GM18520 (cell line): ENCODE results near the gene STYXL1.
"Not testable (repeated sequence)": the region's sequence is repeated elsewhere in the genome, so short reads cannot be mapped to it uniquely, and the experiment has no call there.

ENCODE experiments used
- ATAC-seq: cut with Tn5 transposase; IDR thresholded peaks from one replicate; pipeline ENCODE4 v1.9.1; 2021; ENCODE audit not compliant: unreplicated experiment

STYXL1 gene

DNA sequence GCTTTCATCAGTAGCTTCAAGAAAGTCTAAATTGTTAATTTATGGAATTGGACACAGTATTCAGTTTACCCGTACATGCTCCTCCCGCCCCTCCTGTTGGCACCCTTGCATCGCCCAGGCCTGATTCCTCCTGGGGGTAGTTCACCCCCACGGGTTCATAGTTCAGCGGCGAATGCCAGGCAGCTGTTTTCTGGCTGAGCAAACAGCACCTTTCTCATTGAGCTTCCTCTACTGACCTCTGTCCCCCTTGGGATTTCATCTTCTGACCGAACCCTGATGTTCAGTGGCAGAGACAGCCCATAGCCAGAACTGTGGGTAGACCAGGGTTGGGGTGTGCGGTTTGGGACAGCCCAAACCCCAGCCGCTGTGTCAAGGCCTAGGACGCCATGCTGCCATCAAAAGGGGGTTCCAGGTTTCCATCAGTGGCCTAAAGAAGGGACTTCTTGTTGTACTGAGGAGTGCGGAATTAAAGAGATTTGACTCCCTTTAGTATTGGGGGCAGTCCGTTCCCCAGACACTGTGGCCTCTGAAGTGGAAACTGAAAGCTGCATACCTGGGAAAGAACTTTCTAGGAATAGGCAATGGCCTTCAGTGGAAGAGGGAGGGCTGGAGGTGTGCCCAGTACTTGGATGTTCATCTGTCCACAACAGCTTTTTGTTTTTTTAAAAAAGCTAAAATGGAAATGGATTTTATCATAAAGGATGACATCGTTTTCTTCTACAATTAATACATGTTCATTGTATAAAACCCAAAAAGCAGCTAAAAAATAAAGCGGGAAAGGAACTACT is 19.1 kb upstream of the STYXL1 start:
- ATAC-seq: no peak

DNA sequence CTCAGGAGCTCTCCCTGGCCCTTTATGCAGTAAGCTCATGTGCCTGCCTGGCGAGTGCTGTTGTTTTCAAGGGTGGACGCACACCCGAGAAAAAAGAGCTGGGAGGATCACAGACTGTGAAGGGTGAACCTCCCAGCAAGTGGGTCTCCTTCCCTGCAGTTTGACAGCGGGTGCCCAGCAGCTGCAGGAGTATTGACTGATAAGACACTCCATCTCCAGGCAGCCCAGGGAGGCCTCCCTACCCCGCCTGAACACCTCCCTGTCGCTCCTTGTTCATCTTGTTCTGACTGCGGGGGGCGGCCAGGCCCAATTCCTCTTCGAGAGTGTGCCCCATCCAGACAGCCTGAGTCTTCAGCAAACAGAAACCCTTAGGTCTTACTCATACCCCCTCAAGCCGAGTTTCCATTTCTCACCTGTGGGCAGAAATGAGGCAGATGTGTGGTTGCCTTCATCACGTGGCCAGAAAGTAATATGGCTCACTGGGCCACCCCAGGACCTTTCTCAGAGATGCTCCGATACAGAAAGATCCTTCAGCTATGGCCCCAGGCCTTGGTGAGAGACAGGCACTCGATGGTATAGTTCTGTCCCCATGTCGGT is 17.3 kb upstream of the STYXL1 start:
- peak; percentile 60 for ATAC-seq

DNA sequence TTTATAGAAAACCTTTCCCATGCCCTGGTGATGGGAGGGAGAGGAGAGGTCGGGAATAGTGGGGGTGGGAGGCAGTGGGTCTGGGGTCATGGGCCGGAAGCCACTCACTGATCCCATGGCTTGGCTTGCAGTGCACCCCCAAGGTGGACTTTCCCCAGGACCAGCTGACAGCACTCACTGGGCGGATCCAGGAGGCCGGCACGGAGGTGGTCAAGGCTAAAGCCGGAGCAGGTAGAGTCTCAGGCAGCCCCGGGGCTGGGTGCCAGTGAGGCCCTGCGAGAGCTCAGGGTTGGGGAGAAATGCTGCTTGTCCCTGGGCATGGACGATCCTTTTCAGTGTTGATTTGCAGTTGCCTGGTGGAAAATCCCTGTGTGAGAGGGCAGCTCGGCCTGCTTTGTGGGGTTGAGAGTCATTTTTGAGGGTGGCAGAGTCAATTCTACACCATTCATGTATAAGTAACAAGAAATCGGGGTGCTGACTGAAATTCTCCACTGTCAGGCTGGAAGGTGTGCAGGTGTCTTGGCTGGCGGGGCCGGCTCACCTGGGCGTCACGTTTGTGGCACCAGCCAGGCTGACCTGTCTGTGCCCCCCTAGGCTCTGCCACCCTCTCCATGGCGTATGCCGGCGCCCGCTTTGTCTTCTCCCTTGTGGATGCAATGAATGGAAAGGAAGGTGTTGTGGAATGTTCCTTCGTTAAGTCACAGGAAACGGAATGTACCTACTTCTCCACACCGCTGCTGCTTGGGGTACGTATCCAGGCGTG is 16.6 kb upstream of the STYXL1 start:
- no peak for ATAC-seq

DNA sequence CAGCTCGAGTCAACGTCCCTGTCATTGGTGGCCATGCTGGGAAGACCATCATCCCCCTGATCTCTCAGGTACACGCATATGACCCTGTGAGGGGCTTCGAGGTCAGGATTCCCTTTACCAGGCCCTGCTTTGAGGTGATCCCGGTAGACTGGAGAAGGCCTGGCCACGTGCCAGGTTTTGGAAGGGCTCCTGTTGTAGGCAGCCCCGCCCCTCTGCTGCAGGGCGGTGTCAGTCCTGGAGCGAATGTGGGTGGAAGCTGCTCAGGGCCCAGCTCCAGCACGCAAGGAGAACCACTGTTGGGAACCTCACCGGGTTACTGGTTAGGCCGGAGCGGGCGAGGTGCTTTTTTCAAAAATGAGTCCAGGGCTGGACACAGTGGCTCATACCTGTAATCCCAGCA is 15.7 kb upstream of the STYXL1 start:
- no peak for ATAC-seq

DNA sequence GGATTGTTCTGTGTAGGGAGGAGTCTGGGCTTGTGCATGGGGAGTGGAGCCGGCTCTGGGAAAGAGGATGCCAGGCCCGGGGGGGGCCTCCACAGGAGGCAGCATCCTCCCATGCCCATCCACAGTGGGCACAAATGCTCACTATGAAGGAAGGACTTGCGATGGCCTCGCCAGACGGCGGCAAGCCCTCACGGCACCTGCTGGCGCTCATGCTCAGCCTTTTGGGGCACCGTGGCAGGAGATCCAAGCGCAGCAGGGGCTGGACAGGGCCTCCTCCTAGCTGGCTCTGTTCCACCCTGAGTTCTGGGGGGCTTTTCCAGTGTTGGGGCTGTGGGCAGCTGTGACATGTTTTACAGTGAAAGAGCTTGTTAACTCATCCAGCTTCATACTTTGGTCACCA is 15.3 kb upstream of the STYXL1 start:
- no peak for ATAC-seq

DNA sequence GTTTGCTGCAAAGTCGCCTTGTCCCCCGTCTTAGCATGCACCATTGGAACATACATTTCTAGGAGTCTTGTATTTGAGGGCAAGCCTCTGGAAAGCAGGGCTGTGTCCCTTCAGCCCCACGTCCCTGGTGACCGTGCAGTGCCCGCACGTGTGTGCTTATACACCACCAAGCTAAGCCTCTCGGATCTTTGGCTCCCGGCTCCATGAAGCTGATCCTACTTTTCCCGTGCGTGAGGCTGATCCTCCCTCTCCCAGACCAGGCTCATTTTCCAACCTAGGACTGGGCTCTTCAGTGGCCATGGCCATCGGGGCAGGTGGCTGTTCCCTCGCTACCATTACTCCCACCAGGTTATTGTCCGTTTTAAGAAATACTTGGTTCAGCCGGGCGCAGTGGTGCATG is 14.5 kb upstream of the STYXL1 start:
- no peak for ATAC-seq

DNA sequence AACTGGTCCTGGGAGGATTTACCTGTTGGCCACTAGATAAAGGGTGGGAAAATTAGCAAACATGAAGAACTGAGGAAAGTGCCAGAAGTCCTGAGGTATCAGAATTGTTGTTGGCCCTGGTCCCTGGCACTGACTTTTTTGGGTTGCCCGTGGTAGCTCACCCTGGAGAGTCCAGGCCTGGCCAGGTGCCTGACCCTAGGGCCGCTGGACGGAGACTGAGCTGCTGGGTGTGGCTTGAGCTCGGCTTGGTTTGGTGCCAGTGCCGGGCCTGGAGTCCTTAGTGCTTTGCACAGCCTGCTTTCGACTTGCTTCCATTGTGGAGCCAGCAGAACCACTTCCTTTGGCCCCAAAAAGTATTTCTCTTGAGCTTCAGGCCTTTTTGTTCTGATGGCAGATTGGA is 13.0 kb upstream of the STYXL1 start:
- no peak for ATAC-seq

DNA sequence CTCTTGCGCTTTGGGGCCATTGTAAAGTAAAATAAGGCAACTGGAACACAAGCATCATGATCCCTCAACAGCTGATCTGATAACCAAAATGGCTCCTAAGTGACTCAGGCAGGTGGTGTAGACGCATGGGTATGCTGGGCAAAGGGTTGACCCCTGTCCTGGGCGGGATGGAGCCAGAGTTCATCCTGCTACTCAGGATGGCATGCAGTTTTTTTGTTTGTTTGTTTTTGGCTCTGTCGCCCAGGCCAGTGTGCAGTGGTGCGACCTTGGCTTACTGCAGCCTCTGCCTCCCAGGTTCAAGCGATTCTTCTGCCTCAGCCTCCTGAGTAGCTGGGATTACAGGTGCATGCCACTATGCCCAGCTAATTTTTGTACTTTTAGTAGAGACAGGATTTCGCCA is 10.9 kb upstream of the STYXL1 start:
- not testable (repeated sequence) for ATAC-seq

DNA sequence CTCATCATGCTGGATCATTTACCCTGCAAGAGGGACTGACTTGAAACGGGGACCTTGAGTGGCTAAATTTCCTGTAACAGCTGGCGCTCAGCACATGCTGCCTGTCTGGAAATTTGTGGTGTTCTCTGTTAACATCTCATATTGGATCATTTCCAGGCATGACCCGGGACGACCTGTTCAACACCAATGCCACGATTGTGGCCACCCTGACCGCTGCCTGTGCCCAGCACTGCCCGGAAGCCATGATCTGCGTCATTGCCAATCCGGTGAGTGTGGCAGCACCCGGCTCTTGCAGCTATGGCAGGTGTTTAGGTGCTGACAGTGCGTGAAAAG is 10.0 kb upstream of the STYXL1 start:
- no peak for ATAC-seq

DNA sequence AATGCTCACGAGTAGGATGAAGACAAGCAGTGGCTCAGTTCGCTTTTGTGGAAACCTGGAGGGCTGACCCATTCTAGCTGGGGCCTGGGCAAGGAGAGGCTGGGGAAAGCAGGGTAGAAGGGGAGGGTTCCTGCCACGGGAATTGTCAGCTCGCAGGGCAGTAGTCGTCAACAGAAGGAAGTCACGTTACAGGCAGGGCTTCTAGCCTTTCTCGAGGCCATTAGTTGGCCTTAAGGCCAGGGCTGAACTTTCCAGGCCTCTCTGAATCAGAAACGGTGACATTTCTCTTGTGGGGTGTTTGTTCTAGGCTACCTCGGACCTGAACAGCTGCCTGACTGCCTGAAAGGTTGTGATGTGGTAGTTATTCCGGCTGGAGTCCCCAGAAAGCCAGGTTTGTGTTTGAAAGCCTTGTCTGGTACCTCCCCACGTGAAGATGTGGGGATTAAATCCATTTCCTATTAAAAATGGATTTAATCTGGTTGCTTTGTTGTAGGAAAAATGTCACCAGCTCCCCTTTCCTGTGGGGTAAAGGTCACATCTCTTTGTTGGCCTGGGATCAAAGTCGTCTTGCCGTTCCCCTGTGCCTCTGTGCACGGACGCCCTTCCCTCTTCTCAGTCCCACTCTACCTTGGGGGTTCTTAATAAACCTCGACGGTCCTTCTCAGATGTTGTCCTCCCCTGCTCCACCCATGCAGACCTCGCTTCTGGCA is 9.5 kb upstream of the STYXL1 start:
- ATAC-seq: no peak

DNA sequence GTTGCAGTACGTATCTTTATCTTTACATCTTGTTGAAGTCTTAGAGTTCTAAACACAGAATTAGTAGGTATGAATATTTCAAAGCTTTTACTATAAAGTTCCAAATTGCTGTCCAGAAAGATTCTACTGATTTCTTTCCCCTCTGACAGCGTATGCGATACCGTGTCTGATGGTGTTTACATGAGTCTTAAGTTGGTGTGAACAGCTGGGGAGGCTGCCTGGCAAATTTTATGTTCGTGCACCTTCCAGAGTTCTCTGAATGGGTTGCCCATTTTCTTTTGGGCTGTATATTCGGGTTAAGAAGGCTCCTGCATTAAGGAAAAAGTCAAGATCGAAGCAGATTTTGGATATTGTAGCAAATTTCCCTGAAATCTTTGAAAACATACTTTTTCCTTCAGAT is 8.4 kb upstream of the STYXL1 start:
- ATAC-seq: no peak

DNA sequence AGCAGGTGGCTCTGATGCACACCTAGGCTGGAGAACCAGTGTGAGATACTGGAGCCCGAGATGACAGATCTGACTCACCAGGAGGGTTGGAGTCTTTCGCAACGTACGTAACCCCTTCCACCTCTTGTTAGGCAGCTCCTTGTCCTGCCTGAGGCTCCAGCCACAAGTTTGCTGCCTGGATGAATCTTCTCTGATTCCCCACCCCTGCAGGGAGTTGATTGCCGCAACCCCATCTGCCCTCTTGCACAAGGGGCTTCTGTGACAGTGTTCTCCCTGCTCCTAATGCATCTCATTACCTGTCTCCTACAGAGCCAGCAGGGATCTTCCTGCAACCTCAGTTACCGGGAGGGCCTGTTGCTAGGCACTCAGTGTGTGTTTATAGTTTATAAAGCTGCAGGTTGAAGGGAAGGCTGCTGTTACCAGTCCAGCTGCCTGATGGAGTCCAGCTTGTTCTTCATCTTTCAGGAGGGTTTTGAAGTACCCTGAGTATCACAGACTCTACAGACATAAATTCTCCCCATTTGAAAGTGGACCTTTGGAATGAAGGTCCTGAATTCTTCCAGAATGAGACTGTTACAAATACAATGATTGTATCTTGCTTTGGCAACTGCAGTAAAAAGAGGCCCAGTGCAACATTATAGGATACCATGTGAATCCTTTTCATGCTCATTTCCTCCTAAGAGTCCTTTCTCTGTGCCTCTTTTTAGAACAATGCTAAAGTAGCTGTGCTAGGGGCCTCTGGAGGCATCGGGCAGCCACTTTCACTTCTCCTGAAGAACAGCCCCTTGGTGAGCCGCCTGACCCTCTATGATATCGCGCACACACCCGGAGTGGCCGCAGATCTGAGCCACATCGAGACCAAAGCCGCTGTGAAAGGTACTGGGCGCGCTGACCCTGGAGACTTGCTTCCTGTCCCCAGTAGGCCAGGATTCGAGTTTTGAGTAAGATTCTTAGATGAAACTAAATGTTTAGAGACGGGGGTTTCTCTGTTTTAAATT is 6.6 kb upstream of the STYXL1 start:
- ATAC-seq: no peak

DNA sequence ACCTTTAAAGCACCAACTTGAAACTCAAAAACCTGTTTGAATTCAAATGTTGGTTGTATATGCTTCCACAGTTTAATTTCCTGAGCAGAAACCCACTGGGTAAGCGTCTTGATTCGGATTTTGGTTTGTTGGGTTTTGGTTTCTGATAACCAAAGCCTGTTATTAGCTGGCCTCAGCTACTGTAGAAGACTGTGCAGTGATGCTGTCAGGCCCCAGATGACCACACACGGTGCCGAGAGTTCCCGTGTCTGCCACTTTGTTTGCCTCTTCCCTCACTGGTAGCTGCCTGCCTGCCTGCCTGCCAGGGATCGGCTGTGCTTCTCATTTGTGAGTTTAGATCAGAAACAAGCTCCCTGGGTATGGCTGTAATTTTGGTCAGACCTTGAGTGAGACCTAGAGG is 5.7 kb upstream of the STYXL1 start:
- ATAC-seq: no peak

DNA sequence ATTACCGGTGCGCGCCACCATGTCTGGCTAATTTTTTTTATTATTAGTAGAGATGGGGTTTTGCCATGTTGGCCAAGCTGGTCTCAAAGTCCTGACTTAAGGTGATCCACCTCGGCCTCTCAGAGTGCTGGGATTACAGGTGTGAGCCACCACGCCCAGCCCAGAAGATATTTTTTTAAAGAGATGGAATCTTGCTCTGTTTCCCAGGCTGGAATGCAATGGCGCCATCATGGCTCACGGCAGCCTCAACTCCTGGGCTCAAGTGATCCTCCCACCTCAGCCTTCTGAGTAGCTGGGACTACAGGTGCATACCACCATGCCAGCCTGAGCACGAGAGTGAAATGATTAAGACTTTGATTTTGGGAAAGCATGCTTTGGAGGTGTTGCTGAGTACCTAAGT is 4.9 kb upstream of the STYXL1 start:
- ATAC-seq: not testable (repeated sequence)

DNA sequence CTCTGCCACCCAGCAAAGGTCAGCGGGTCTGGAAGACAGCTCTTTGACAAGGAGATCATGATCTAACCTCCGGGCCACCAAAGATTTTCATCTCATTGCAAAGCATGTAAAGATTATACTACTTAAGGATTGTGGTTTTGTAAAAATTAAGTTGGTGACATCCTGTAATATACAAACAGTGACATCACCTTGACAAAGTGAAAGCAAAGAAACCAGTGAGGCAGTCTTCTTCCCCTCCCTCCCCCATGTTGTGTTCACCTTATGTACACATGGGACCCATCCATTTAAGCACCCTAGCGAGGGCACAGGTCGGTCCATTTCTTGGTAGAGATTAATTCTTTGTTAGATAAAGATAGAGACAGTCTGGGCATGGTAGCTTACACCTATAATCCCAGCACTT is 4.0 kb upstream of the STYXL1 start:
- no peak for ATAC-seq

DNA sequence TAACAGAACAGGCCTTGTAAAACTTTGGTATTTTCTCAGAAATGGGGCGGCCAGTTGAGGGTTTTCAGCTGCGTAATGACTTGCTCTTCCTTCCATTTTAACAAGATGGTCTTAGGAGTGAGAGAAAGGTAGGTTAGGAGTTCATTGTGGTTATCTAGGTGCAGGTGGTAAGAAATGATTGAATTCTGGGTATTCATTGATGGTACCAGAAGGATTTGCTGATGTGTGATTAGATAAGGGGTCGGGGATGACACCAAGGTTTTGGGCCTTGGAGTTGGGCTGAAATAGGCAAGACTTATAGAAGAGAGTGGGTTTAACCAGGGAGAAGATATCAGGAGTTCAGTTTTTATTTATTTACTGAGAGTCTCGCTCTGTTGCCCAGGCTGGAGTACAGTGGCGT is 2.7 kb upstream of the STYXL1 start:
- ATAC-seq: no peak

DNA sequence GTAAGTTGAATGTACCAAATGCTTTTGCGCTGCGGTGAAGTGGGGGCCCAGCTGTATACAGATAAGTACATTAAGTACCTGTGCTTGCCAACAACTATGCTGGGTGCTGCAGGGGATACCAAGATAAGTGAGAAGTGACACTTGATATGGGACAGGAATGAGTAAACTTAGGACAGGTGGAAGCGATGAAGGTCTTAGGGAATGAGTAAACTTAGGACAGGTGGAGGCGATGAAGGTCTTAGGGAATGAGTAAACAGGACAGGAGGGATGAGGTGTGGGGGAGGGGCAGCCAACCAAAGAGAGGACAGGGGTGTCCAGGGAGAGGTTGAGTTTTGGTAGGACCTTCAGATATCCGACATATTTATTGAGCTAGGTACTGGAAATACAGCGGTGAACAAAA is 1.5 kb upstream of the STYXL1 start:
- no peak for ATAC-seq

DNA sequence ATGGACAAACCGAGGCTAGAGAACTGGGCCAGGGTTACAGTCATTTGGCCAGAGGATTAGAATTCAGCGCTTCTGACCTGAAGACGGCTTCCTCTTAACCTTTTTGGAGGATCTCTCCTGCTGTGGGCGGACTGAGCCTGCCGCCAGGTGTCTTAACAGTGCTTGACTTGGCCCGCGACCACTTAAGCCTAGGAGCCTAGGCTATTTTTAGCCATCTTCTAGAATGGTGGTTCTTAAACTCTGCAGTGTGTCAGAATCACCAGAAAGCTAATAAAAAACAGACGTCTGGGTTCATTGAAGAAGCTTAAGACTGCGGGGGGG is 828 bp upstream of the STYXL1 start:
- no peak for ATAC-seq

DNA sequence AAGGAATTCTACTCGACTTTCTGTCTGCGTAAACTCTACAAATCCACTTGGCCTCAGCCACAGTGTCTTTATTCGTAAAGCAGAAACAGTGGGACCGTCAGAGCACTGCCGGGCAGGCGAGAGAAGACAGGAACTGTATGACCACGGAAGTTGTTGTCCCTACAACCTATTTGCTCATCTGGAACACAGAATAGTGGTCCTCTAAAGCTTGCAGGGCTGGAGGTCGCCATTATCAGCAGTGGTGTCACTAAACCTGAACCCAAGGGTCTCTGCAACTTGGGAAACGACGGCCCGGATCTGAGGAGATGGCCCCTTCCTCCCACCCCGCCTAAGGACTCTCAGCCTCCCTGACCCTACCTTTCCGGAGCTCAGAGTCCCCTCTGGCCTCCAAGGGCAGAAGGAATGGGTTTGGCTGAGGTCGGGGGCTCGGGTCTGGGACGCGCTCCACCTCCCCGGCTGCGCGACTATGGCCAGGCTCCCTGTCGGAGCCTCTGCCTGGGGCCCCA is 442 bp downstream of the STYXL1 start:
- no peak for ATAC-seq

DNA sequence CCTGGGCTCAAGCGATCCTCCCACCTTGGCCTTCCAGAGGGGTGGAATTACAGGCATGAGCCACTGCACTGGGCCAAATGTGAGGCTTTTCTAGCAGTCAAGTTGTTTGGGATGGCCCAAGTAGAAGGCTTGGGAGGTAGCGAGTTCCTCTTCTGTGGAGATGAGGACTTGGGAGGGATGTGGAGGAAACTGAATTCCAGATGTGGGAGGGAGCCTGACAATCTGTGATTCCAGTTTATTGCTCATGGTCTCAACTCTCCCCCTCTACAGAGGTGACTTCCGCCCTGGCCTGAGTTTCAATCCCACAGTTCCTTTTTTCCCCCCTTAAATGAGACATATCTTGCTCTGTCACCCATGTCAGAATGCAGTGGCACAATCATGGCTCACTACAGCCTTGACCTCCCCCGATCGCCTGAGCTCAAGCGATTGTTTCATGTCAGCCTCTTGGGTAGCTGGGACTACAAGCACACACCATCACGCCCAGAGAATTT is 3.4 kb downstream of the STYXL1 start:
- no peak for ATAC-seq
